GM18499 (cell line): ENCODE measurements around the gene ERGIC2.
A peak's percentile ranks its signal among the peaks of the same experiment; 100 is the strongest.

Experiments
- ATAC-seq: cut with Tn5 transposase; IDR thresholded peaks from one replicate; pipeline ENCODE4 v1.9.1; 2021; ENCODE audit warnings: moderate number of reproducible peaks; ENCODE audit not compliant: insufficient read depth, unreplicated experiment

Gene ERGIC2

DNA sequence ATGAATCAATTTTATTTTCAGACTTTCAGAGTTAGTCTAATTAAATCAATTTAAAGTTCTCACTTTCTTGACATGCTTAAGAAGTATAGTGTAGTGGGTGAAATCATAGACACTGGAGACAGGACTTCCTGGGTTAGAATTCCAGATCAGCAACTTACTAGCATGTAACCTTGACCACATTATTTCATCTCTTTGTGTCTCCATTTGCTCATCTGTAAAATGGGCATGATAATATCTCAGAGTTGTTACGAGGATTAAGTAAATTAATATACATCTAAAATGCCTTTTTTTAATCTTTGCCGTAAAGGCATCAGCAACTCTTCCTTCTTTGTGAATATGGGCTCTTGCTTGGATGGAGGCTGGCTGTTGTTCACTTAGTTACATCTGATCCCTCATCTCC, 1.3 kb upstream of the ERGIC2 start:
- ATAC-seq, result no peak

DNA sequence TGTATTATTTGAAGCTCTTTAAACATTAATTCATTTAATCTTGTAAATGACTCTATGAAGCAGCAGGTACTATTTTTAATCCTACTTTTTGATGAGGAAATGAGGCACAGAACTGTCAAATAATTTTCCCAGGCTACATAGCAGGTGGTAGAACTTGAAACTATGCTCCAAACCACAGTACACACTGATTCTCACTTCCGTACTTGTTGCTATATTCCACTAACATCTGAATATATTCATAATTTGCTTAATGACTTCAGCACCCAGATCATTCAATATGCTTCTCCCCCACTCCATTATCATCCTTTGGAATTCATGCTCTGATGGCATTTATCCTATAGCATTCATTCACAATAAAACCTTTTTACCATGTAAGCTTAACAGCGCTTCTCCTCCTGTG, 4.9 kb downstream of the ERGIC2 start:
- ATAC-seq, result no peak

DNA sequence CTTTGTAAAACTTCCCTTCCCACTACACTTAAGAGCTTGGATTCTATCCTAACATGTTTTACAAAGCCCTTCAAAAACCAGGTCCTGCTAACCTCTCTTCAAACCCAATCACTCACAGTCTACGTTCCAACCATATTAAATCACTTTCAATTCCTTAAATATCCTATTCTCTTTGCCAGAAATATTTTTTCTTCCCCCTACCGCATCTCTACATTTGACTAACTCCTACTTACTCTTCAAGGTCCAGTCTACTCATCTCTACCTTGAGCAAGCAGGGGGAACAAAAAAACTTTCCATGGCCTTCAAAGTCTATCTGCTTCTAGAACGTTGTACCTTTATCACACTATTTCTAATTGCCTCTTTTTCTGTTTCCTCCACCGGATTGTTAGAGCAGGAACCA, 6.1 kb downstream of the ERGIC2 start:
- no peak for ATAC-seq

DNA sequence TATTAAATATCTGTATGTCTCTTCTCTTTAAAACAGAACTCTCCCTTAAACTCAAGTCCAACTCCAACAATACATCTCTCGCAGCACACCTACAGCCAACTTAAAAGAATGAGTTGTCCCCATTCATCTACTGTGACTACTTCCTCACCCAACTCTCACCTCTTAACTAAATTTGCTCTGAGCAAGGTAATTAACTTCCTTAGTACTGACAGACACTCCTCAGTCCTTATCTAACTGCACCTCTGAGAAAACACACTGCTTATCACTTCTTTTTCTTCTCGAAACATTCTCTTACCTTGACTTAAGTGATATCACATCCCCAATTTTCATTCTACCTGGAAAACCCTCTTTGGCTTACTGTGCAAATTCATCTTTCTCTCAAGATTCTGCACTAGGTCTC, 7.0 kb downstream of the ERGIC2 start:
- no peak for ATAC-seq

DNA sequence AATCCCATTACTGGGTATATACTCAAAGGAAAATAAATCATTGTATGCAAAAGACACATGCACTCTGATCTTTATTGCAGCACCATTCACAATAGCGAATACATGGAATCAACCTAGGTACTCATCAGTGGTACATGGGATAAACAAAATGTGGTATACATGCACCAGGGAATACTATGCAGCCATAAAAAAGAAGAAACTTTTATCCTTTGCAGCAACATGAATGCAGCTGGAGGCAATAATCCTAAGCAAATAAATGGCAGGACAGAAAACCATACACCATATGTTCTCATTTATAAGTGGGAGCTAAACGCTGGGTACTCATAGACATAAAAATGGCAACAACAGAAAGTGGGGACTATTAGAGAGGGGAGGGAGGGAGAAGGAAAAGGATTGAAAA, 15.9 kb downstream of the ERGIC2 start:
- ATAC-seq, result no peak

DNA sequence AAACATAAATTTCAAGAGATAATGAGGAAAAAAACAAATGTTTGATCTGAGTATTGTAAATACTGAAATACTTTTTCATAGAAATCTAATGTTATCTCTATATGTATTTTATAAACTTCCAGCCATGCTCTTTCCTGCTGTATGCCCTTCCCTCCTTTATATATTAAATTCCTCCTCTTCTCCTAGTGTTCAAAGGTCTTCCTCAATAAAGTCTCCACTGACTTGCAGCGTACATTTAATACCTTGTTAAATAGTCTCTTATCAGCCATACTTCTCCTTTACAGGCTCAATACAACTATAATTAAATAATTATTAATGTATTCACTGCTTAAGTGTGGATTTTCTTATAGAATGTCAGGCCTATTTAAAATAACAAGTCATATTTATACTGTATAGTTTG, 26.0 kb downstream of the ERGIC2 start:
- no peak for ATAC-seq

DNA sequence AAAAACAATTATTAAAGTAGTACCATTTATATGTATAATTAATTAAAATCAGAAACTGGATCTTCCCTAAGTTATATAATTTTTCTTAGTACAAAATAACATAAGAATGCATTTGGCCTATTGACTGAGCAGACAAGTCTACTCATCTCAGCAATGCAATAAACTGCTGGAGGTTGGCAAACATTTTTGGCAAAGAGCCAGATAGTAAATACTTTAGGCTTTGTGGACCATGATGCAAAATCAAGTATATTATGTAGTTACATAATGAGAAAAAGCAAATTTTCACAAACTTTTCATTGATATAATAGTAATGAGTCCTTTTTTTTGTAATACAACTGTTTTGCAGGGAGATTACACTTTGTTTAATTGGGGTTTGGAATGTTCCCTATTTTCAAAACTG, 30.9 kb downstream of the ERGIC2 start:
- ATAC-seq, result no peak

DNA sequence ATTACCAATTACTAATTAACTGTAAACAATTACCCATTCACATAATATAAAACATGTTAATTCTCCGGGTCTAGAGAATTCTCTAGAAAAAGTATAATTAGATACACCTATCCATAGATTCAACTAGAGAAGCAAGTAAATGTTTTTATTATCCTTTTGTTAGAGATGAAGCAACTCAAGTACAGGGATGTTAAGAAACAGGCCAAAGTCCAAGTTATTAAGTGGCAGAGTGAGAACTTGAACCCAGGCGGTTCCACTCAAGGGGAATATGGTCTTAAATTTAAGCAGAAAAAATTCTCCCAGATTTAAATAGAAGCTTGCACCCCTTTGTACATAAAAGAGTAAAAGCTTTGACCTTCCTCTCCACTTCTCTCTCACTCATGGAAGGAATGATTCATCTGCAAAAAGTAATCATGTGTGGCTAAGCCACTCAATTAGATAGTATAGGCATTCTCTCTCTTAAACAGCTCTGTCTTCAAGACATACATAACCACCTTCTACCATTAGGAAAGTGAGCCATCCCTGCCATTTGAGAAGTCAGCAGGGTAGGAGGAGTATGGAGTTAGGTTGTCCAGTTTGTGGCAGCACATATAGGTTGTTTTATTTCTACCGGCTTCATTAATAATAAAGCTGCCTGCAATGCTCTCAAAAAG, 34.1 kb downstream of the ERGIC2 start:
- ATAC-seq, result no peak

DNA sequence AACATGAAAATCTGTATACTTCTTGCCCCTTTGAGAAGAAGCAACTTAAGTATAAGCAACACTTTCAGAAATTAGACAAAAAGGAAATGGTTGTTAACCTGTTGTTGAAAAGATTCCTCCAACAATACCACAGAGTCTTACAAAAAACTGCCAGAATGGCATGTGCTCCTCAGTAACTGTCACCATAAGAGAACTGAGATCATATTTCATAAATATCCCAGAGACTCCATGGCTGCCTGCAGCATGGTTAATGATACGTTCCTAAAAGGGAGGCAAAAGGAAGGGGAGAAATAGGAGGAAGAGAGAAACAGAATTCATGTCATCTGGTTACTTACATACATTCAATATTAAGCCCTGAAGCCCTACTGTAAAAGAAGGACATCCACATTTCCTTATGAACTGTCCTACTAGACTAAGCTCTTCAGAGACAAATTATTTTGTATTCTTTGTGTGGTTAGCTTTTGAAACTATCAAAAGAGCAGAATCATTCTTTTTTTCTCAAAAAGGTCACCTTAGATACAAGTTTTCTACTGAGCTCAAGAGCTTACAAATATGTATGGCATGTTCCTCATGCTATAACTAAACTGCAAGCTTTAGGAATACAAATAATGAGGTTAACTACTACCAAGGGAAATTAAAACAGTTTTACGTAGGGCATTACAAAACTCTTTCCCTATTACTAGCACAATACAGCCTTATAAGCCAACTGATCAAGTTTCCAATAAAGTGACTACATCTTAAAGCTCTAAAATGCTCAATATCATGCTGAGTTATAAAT, 37.8 kb downstream of the ERGIC2 start:
- no peak for ATAC-seq

DNA sequence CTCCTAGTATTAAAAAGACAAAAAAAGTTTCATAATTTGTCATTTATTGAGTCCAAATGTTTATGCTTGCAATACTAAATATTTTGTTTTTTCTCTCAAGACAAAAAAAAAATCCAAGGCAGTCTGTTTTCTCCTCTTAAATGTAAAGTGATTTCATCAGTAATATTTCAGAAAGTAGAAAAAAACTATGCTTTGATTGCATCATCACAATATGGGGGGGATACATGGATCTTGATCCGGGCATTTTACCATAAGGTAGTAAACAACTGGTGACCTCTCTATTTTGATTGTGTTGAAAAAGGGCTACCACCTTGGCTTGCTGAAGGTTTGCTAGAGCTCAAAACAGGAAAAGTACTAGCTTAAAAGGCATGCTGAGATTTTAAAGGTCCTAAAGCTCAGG, 43.6 kb downstream of the ERGIC2 start:
- no peak for ATAC-seq

DNA sequence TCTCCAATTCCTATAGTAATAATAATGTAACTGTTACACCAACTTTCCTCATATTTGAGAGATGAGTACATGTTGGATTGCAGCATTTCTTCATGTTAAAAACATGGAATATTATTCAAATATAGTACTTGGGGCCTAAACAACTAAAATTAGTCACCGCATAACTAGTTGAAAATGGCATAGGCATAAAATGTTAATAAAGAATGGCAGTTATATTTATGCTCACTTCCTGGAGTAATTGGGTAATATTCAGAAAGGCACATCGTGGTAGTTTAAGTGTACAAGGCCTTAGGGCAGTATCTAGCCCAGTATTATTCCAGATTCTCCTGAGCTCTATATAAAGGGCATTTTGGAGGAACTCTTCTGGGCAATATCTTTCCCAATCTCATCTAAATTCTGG, 46.0 kb downstream of the ERGIC2 start:
- no peak for ATAC-seq

DNA sequence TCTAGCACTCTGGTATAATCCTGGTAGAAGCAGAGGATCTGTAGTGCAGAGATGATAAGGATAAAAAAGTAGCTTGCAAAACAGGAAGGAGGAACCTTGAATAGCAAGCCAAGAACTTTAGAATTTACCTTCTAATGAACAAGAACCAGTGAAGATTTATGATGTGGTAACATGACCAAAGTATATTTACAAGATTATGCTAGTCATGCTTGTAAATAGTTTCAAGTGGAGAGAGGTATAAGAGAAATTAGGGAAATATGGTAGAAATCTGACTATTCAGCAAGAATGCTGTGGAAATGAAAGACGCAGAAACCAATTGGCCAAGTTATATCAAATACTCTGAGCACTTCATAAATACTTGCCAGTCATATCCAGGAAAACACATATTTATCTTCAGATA, 47.8 kb downstream of the ERGIC2 start:
- ATAC-seq, result no peak

DNA sequence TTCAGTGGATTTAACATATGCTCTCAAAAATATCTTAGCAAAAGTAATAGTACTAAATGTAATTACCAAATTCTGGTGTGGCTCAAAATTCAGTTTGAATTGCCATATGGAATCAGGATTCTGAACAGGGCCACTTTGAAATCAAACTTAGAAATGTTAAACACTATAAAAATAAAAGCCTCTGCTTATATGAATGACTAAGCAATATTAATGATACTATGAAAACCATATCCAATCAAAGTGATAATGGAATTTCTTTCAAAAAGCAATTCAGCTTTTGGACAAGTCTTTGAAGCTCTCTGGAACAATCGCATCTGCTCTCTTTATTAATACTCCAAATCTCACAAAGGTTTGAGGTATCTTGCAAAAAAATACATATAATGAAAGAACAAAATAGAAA, 51.6 kb downstream of the ERGIC2 start:
- no peak for ATAC-seq

DNA sequence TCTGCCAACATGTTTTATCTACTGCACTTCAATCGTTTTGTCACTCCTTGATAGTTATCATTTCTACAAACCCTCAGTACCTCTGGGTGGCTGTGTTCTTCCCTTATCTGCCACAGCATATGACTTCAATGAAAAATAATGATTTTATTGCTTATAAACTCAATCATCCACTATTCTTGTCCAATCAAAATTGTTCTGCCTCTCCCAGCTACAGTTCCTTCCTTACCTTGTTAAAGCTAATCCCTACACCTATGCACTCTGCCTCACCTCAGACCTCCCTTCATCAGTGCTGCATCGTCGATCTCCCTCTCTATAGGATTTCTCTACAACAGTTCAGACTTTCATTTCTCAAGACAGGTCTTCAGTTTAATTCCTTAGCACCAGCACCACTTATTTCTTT, 58.8 kb downstream of the ERGIC2 start:
- no peak for ATAC-seq

DNA sequence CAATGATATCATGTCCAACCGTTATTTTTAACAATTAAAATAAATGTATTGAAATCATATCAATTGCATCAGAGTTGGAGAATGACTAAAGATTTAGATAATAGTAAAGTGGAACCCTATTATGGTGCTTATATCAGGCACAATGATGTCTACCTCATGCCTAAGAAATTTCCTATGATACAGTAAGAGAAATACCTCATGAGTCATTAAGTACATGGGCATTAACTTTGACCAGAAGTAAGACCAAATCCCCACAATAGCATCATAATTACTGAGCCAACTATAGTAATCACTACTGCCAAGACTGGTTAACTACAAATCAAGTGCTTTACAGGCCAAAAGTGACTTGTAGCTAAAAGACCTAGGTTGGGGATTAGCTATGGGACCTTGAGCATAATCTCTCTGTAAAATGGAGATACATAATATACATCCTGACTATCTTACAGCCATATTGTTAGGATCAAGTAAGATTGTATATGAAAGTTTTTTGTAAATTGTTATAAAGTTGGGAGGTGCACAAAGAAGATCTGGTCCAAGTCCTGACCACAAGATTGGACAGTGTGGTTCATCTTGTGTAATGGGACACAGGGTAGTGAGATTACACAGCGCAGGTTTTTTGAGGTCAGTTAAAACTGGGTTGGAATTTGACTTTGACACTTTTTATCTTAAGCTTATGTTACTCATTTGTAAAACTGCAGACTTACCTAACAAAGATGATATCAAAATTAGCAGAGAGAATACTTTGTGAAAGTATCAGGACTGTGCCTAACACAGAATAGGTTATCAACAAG, 60.5 kb downstream of the ERGIC2 start:
- no peak for ATAC-seq

DNA sequence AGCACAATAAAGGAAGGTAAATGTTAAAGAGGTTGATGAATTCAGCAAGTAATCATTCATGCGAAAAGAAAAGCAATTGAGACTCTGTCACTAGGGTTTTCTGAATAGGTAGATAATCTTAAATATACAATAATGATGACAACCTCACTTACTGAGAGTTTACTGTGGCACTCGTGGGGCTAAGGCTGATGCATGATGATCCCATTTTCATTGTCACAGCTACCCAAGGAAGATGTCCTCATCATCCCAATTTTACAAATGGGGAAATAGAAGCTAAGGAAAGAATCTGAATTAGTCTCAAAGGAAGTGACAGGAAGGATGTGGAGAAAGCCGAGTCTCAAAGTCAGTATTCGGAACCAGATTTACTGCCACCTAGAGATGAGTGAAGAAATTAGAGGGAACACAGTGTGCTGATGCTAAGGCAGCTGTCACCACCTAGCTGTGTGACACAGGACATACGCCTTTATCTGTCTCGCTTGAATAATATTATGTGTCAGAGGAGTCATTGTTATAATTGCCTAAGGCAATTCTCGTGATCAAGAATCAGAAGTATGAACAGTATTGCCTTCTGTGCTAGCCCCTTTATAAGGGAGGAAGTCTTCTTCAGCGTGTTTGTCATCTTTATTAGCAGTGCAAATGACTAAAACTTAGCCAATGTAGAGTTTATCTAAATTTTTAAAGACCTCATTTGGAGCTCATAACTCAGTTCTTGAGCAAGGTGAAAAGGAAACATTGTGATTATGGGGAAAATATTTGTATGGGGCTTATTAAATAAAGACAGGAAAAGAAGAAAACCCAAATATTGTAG, 63.2 kb downstream of the ERGIC2 start:
- ATAC-seq, result peak; percentile 95

DNA sequence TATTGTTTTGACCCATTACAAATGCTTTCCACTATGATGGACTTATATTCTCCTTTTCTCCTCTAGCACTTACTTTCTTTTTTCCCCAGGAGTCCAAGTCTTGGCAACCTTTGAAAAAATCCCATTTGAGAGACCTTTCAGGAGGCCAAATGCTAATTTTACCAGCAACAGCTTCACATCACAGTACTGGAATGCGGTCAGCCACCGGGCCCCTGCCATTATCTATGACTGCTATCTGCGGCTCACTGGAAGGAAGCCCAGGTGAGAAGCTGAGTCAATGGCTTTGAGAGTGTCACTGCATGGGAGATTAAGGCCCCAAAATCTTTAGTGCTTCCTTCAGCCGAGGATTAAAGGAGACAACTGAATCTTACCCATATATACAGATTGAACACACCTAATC, 64.2 kb downstream of the ERGIC2 start:
- ATAC-seq, result no peak

DNA sequence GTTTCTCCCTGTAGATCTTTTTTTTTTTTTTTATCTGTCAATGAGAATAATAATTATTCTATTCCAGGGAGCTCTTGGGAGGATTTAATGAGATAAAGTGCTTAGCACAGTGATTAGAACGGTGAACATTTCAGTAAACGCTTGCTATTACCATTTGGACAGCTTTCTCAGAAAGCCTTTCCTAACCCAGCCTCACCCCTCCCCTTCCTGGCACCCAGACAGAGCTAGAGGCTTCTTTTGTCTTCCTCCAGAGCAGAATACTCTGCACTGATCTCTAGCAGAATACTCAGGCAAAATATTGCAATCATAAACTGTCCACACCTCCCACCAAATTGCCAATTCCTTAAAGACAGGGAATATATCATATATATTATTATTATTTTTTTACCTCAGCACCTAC, 66.6 kb downstream of the ERGIC2 start:
- no peak for ATAC-seq

DNA sequence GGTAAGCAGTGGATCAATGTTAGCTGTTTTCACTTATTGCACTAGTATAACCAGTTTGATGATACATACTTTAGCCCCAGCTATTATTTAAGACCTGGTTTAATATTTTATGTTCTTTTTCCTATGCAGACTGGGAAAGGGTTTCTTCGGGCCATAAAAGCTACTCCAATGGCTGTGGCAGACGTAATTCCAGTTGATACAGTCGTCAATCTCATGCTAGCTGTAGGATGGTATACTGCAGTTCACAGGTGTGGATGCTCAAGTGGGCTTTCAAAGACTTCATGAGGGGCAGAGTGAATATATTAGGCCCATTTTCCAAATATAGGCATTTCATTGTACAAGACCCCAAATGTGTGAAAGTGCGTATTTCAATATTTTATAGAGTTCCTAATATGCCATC, 70.1 kb downstream of the ERGIC2 start:
- ATAC-seq, result no peak

DNA sequence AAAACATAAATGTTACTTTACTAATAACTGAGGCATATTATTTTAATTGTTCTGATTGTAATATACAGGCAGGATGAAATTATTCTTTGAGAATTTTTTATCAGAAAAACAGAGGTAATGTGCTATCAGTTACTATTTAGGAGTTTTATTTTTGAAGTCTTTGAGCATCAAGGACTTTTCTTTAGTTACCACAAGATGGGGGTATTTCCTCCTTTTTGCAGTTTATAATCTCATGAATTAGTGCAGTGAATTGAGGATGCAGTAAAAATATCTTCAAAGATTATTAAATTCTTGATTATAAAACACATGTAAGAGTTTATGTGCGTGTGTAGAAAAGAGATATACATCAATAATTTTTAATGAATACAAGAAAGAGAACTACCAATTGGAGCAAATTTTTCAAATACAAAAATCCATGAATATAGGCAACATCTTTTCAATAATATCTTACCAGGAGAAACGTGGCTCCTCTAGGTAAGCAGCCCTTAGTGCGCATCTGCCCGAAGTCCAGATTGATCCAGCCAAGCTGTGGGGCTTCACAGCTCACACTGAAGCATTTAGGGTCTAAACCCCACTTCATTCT, 71.6 kb downstream of the ERGIC2 start:
- no peak for ATAC-seq
